Subcutaneous adipose tissue (tissue), 4 donors: ENCODE results near the gene ENOX1. TPM values are rescaled to one million over a fixed set of nuclear protein-coding genes. Genes with fewer than 3 reads are reported as not detected.

Experiments
- total RNA-seq, 4 donors: library from RNA; depleted of rRNA; stranded (reverse); fragments of >200 nt; gene quantifications; one replicate each; pipeline ENCODE4 v1.1.0, GENCODE V29; 2016
- TF ChIP-seq, protein P1 (sequence below): fragments of 450-650 bp; IDR thresholded peaks from one replicate; pipeline ENCODE4 v1.5.1; 2016; ENCODE audit warnings: low read depth, mild to moderate bottlenecking, control low read depth, antibody characterized with exemption, moderate library complexity

The ENOX1 gene
- total RNA-seq, 4 donors from 2014 or later: 0.66 to 4.7 (median 2.1) TPM

DNA sequence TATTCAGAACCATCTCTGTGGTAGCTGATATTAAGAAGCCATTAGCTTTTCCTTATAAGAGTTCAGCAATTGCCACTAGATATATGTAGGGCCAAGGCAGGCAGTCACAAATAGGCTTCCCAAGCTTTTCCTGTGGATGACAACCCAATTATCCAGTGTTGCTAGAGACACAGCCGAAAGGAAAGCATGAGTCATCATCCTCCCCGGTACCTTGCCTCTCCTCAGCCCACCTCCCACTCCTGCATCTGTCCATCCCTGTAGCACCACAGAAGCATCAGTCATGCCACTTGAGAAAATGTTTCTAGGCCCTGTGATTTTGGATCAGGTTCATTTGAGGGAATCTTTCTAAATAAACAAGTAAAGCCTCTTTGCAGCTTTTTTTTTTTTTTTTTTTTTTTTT lies 559.1 kb downstream of the ENOX1 start:
- TF ChIP-seq, protein P1, sequence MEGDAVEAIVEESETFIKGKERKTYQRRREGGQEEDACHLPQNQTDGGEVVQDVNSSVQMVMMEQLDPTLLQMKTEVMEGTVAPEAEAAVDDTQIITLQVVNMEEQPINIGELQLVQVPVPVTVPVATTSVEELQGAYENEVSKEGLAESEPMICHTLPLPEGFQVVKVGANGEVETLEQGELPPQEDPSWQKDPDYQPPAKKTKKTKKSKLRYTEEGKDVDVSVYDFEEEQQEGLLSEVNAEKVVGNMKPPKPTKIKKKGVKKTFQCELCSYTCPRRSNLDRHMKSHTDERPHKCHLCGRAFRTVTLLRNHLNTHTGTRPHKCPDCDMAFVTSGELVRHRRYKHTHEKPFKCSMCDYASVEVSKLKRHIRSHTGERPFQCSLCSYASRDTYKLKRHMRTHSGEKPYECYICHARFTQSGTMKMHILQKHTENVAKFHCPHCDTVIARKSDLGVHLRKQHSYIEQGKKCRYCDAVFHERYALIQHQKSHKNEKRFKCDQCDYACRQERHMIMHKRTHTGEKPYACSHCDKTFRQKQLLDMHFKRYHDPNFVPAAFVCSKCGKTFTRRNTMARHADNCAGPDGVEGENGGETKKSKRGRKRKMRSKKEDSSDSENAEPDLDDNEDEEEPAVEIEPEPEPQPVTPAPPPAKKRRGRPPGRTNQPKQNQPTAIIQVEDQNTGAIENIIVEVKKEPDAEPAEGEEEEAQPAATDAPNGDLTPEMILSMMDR: no peak

DNA sequence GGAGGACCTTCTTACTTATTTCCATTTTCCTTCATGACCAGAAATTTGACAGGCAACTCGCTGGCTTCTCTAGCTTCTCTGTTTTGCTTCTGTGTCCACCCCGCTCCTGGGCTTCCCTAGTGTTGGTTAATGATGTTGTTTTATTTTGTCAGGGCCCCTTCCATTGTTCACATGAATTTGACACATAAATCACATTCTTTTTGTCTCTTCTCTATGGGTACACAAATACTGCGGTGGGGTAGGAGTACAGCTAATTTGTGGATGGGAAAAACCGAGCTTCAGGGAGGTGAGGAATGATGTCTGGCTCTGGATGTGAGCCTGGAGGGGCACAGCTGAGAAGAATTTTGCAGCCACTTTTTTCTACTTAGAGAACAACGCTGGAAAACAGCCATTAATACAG lies 563.6 kb downstream of the ENOX1 start:
- TF ChIP-seq, protein P1: no peak

DNA sequence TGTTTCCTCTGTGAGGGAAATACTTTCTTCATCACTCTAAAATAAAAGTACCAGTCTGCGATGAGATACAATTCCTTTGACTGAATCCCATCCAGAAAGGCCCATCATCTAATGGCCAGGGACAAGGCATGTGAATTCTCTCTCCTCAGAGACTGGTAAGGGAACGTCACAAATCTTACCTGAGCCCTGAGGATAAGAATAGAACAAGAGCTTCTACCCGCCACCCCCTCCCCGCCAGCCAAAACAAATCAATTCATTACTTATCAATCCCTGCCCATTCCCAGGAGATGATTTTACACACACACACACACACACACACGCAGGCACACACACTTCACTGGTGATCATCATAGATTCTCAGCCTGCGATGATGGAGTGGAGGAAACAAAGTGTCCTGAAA lies 564.7 kb downstream of the ENOX1 start:
- TF ChIP-seq, protein P1: no peak

DNA sequence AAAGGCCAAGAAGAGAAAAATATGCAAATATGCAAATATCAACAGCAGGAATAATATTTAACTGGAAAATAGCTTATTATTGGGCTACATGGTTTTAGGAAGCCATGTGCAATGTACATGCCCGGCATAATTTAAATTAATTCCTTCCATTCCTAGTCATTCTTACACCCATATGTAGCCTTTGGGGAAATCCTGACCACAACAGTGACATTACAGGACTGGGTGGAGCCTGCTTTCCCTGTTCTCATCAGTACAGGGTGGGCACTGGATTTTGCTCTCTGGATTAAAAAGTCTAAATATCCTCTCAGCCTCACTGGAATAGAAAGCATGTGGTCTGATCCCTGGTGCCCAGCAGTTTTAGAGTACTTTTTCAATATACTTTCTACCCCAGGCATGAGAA lies 565.2 kb downstream of the ENOX1 start:
- TF ChIP-seq, protein P1: no peak

DNA sequence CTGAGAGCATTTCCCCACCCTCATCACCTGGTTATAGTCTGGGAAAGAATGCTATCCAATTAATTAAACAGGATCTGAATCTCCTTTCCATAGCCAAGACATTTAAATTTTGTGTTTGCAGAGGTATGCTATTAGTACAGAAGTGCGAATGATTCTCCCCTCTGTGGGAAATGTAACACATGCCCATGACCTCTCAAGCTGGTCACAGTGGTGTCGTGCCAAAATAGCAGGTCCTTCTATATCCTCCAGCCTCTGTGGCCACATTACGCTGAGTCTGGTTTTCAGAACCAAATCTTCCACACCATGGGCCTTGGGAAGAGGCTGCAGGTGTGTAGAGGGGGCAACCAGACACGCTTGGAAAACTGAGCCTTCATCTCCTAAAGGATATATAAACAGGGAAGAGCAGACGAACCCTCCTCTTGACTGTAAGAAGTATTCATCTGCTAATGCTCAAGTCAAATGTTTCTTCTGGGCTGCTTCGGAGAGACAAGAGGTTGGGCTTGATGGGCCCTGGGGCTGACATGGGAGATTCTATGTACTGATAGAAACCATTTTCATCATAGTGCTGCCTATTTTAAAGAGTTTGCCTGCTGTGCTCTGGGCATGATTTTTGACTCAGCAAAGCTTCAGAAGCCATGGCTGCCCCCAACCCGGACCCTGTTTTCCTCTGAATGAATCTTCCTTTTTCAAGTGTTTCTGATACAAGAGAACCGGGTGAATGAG lies 565.7 kb downstream of the ENOX1 start:
- TF ChIP-seq, protein P1: no peak

DNA sequence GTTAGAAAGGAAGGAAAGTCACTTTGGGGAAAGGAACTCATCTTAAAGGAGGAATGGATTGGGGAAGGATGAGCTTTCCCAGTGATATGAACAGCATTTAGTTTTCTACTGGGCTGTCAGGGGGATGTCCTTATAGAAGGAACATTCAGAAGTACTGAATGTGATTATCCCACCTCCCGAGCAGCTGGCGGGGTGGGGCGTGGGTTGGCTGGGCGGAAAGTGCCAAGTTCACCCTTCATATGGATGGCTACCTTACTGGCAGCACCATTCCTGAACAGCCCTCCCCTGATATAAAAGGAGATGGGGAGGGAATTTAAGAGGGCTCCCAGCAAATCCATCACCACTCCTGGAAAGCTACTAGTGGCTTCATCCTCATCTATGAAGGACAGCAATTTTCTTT lies 572.6 kb downstream of the ENOX1 start:
- TF ChIP-seq, protein P1: no peak

DNA sequence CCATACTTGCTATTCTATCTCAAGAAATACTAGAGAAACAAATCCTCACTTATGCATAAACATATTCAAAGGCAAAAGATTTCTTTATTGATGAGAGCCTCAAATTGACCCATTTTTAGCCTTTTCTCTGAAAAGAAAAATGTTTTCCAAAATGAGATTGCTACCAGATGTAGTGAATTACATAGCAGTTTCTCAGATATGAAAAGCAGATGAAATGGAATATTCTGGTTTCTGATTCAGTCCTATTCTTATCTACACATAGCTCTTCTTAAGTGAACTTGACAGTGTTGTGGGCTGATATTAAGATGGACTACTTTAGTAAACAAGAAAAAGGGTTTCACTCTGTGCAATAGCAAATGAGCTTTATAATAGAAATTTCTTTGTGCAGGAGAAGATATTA lies 579.9 kb downstream of the ENOX1 start:
- TF ChIP-seq, protein P1: no peak
